GM18951 (cell line): ENCODE results near the gene SRSF3.
A peak's percentile ranks its signal among the peaks of the same experiment; 100 is the strongest.
"Not testable (repeated sequence)": the region's sequence is repeated elsewhere in the genome, so short reads cannot be mapped to it uniquely, and the experiment has no call there.

Experiments used
- POLR2A ChIP-seq: IDR thresholded peaks from 4 replicates; pipeline ENCODE4 v1.6.1; 2011; ENCODE audit warnings: mild to moderate bottlenecking; ENCODE audit not compliant: insufficient read length, insufficient read depth; ENCODE audit errors: extremely low read depth
- in situ Hi-C: fragments of 300-500 bp; cut with MboI; formaldehyde crosslinking; loops from one replicate; pipeline ENCODE4 v1.12.0; 2022; ENCODE audit warnings: low sequenced_read_pairs, mixed read lengths, inconsistent platforms; ENCODE audit not compliant: unreplicated experiment

Gene SRSF3

GRCh38 chr6:36586606-36587005 is 7.6 kb upstream of the SRSF3 start:
- in situ Hi-C loops = no loop called here
- TF ChIP-seq POLR2A = no peak

DNA sequence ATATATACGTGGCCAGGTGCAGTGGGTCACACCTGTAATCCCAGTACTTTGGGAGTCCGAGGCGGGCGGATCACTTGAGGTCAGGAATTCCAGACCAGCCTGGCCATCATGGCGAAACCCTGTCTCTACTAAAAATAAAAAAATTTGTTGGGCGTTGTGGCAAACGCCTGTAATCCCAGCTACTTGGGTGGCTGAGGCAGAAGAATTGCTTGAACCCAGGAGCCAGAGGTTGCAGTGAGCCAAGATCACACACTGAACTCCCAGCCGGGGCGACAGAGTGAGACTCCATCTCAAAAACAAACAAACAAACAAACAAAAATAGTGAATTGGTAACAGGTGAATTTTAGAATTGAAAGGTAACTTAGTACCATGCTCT is 5.1 kb upstream of the SRSF3 start:
- in situ Hi-C loops = not testable (repeated sequence)

DNA sequence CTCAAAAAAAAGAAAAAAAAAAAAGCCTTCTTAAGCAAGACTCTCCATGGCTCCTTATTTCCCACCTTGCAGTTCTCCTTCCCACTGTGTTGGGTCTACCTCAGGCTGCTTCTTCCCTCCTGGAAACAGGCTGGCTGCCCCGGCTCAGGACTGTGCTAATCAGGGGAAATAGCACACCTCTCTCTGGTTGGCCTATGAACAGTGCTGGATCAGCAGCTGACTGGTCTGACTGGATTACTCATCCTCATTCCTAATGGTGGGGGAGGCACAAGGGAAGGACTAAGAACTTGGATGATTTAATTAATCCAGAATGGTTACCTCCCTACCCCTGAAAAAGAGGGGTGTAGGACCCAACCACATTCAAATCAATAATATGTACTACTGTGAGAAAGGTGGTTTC is 3.9 kb upstream of the SRSF3 start:
- TF ChIP-seq POLR2A = no peak
- in situ Hi-C loops = no loop called here

GRCh38 chr6:36592221-36592655 is 1.9 kb upstream of the SRSF3 start:
- in situ Hi-C loops = no loop called here
- TF ChIP-seq POLR2A = peak; percentile 20

DNA sequence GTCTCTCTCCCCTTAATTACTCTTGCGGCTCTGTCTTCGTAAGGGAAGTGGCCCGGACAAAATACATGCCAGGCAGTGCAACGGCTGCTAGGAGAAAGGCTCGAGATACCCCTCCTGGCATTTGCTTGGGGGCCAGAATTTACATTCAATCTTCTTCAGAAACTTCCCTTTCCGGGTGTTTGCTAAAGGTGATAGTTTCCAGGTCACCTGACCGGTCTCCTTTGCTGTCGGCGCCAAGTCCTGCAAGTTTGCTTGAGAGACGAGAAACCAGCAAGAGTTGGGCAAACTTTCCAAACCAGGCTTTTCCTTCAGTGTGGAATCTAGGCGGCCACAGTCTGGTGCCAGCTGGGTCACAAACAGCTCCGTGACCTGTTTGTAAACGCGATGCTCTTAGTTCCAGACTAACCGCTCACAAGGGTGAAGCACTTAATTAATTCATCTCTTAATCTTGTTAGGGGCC is 563 bp upstream of the SRSF3 start:
- in situ Hi-C loops = no loop called here
- TF ChIP-seq POLR2A = no peak

GRCh38 chr6:36594816-36595643 is 868 bp downstream of the SRSF3 start:
- no peak for TF ChIP-seq POLR2A
- in situ Hi-C loops = no loop called here

GRCh38 chr6:36596356-36596755 is 2.2 kb downstream of the SRSF3 start:
- in situ Hi-C loops = no loop called here
- no peak for TF ChIP-seq POLR2A

DNA sequence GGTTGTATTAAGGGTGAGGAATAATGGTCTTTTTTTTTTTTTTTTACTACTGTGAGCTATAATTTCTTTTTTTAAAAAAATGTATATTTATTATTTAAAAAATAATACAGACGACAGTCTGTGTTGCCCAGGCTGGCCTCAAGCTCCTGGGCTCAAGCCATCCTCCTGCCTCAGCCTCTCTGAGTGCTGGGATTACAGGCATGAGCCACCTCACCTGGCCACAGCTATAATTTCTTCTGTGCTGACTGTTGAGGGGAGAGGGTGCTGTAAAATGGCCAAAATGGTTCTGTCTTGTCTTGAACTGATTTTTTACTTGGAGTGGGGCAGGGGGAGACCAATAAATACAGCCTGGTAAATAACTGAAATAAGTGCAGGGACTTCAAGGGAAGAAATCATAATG is 3.6 kb downstream of the SRSF3 start:
- in situ Hi-C loops = no loop called here
- no peak for TF ChIP-seq POLR2A

DNA sequence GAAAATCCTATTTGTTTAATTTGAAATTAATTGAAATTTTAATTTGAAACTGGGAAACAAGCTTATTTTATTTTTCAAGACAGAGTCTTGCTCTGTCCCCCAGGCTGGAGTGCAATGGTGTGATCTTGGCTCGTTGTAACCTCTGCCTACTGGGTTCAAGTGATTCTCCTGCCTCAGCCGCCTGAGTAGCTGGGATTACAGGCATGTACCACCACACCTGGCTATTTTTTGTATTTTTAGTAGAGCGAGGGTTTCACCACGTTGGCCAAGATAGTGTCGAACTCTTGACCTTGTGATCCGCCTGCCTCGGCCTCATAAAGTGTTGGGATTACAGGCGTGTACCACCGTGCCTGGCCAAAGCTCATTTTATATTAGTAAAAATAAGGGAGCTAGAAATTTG is 4.2 kb downstream of the SRSF3 start:
- in situ Hi-C loops = no loop called here
- no peak for TF ChIP-seq POLR2A

- in situ Hi-C loops = no loop called here
- TF ChIP-seq POLR2A = no peak
Measured at GRCh38 chr6:36598739-36599318, 4.7 kb downstream of the SRSF3 start.

DNA sequence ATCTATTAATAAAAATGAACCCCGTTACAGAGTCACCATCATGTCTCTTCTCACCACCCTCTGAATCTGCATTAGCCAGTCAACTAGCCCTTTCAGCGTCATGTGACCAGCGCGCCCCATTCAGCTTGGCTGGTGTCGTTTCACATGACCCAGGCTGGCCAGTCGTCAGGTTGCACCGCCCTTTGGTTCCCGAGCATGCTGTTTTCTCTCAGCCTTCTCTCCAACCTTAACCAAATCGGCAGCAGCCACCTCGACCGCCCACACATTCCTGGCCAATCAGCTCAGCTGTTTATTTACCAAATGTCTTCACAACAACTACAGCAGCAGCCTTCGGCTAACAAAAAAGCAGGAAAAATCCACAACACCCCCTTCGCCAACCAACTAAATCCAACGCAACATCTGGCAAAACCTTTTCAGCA is 5.6 kb downstream of the SRSF3 start:
- in situ Hi-C loops = loop anchor here (25.0 kb wide), 2 partner anchors 388 to 613 kb away; partner anchors contain the start of gene MTCH1
- no peak for TF ChIP-seq POLR2A

DNA sequence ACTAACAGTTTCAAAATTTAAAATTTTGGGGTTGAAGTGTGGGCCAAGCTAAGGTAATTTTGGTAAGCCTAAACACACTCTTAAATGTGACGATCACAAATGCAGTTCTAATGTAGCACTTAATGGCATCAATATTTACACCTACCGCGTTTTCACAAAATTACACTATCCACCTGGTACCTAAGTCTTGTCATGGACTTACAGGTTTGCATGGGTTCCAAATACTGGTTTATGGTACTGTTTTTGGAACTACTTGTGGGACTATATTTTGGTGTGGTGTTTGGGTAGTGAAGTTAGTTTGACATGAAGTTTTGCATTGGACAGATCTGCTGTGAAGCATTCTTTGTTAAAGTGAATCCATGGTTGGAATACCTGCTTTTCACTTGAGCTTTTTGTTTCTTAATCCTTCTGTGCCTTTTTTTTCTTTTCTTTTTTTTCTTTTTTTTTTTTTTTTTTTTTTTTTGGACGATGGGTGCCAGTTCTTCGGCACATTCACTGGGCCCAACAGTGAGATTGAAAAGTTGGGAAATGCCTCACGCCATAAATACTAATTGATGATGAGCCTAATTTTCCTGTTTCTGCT is 6.5 kb downstream of the SRSF3 start:
- in situ Hi-C loops = loop anchor here (25.0 kb wide), 2 partner anchors 387 to 612 kb away; partner anchors contain the start of gene MTCH1
- TF ChIP-seq POLR2A = no peak

GRCh38 chr6:36601818-36602217 is 7.7 kb downstream of the SRSF3 start:
- in situ Hi-C loops = loop anchor here (25.0 kb wide), 2 partner anchors 385 to 610 kb away; partner anchors contain the start of gene MTCH1
